Subcutaneous adipose tissue (tissue), 4 donors: ENCODE measurements around the gene PITPNC1. TPM values are rescaled to one million over a fixed set of nuclear protein-coding genes. Genes with fewer than 3 reads are reported as not detected.

ENCODE experiments used
- total RNA-seq, 4 donors: library from RNA; depleted of rRNA; stranded (reverse); fragments of >200 nt; gene quantifications; one replicate each; pipeline ENCODE4 v1.1.0, GENCODE V29; 2016
- TF ChIP-seq, protein P1 (sequence below): fragments of 450-650 bp; IDR thresholded peaks from one replicate; pipeline ENCODE4 v1.5.1; 2016; ENCODE audit warnings: low read depth, mild to moderate bottlenecking, control low read depth, antibody characterized with exemption, moderate library complexity

PITPNC1 gene
- total RNA-seq, 4 donors from 2014 or later = 12.1 to 26.8 (median 18.2) TPM

DNA sequence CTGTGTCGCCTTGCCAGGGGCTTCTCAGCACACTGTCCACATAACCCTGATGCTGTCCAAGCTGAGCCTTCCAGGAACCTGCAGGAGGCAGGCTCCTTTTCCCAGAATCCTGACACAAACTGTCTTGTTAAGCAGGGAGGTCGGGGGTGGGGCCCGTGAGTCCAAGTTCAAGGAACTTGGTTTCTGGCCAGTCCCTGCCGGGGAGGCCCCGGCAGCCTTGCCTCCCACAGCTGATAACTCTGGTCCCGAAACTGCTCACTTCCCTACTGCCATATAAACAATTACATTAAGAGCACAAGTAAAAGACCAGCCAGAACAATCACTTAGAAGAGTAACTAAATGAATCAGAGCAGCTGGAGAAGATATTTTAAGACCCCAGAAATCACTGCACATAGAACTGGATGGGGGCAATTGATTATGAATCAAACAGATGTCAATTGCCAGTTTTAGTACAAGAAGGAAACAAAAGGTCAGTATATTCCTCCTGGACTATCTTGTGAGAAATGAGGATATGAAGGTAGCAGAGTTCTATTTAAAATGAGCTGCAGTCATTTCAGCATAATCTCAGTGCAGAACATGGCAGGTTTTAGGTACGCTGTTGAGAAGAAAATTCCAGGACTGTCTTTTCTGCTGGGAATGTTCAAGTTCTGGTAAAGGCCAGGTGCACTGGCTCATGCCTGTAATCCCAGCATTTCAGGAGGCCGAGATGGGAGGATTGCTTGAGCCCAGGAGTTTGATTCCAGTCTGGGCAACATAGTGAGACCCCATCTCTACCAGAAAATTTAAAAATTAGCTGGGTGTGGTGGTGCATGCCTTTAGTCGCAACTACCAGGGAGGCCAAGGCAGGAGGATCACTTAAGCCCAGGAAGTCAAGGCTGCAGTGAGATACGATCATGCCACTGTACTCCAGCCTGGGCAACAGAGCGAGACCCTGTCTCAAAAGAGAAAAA is 169.8 kb downstream of the PITPNC1 start:
- TF ChIP-seq, protein P1, sequence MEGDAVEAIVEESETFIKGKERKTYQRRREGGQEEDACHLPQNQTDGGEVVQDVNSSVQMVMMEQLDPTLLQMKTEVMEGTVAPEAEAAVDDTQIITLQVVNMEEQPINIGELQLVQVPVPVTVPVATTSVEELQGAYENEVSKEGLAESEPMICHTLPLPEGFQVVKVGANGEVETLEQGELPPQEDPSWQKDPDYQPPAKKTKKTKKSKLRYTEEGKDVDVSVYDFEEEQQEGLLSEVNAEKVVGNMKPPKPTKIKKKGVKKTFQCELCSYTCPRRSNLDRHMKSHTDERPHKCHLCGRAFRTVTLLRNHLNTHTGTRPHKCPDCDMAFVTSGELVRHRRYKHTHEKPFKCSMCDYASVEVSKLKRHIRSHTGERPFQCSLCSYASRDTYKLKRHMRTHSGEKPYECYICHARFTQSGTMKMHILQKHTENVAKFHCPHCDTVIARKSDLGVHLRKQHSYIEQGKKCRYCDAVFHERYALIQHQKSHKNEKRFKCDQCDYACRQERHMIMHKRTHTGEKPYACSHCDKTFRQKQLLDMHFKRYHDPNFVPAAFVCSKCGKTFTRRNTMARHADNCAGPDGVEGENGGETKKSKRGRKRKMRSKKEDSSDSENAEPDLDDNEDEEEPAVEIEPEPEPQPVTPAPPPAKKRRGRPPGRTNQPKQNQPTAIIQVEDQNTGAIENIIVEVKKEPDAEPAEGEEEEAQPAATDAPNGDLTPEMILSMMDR = no peak

DNA sequence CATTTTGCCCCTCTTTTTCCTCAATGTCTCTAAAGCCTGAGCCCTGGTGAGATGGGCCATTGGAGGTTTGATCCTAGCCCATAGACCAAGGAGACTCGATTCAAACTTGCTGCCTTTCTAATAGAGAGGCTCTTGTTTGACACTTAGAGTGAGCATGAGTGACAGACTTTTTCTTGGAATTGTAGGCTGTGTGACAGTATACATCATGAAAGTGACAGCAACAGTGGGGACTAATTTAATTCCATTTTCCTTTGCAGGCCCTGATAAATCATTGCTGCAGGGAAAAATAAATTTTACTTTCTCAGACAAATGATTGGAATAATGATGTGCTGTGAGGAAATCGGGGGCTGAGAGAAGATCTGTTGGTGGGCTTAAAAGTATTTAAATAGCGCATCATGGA is 171.6 kb downstream of the PITPNC1 start:
- TF ChIP-seq, protein P1 = no peak

DNA sequence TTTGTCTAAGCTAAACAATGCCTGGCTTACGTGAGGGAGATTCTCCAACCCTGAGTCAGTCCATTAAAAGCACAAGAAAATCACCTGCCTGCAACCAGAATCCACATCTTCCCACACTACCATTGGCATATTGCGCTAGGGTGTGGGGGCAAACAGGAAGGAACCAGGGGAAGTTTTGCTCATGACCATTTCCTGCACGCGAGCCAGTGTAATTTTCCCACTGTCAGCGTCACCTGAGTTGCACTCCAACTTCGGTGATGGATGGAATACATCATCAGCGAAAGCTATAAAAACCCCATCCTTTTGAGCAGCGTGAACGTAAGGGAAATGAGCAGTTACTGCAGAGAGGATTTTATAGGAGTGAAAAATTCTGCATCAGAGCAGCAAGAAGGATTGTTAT is 172.7 kb downstream of the PITPNC1 start:
- TF ChIP-seq, protein P1 = no peak

DNA sequence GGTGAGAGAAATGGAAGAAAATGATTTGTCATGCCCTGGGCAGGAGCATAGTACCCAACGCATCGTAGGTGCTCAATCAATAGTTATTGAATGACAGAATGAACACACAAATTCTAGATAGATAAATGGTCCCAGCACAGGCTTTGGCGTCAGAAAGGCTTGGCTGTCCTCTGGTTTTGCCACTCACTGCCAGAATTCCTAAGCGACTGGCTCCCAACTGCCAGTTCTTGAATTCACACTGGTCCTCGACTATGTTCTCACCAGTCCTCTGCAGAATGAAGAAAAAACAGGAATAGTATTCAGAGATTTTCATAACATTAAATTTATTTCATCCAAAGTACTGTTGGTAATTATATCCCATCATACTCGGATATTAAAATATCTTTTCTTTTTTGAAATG is 177.6 kb downstream of the PITPNC1 start:
- TF ChIP-seq, protein P1 = no peak

DNA sequence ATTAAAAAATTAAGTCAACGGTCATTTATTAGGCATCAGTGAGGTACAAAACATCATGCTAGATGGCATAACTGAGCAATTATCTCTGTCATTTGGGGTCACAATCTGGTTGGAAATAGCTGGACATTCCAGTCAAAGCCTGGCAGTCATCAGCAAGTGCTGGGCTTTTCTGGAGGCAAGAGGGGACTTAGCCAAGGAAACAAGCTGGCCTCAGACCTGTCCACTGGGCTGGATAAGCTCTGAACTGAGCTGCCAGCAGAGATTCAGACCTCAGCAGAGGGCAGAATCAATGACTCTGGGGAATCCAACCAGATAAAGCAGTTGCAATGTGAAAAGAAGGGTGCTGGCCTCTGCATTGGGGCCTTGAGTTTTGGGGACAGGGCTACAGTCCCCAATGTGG is 178.8 kb downstream of the PITPNC1 start:
- TF ChIP-seq, protein P1 = no peak

DNA sequence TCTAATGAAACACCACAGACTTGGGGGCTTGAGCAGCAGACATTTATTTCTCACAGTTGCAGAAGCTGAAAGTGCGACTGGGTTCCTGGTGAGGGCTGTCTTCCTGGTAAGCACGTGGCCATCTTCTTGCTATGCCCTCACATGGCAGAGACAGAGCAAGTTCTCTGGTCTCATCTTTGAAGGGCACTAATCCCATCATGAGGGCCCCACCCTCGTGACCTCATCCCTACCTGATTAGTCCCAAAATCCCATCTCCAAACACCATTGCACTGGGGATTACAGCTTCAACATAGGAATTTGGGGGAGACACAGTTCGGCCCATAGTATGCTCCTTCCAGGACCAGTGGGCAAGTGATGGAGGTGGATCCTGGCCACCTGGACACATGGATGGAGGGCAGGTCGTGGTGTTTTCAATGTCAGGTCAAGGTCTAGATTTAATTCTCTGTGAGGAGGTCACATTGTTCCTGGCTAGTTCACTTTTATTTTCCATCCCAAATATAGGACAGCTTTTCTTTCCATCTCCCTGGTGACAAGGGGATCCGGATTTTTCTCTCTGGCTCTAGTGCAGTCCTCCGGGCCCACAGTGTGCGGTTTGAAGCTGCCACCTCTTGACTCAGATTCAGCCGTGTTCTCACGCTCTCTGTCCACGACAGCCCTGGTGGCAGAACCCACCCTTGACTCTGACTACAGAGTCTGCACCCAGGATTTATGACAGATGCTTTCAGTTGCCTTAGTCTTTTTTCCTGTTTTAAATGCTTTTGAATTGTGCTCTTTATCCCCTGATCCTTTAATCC is 180.2 kb downstream of the PITPNC1 start:
- TF ChIP-seq, protein P1 = no peak

DNA sequence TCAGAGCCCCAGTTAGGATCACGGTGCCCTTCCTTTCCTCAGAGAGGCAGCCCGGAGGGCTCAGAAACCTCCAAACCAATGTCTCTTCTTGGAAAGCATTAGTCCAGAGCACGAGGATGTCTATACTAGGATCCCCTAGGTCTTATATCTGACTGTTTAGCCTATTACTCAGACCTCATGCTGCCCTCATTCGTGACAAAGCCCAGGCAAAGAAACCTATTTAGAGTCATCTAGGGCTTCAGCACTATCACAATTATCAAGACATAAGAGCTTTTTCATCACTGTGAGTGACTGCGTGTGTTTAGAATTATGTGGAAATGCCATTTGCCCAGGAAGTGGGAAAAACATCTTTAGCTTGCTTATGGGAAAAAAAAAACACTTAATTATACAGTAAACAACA is 180.8 kb downstream of the PITPNC1 start:
- TF ChIP-seq, protein P1 = no peak
